GM12891 (cell line): ENCODE measurements around the gene FZR1.

Experiments used
- POLR2A ChIP-seq: IDR thresholded peaks from 2 replicates; pipeline ENCODE4 v1.6.1; 2011; ENCODE audit warnings: low read depth, low read length, control low read depth
- POLR2AphosphoS5 ChIP-seq: IDR thresholded peaks from 2 replicates; pipeline ENCODE4 v1.6.1; 2011; ENCODE audit warnings: low read depth, low read length, control low read depth

DNA sequence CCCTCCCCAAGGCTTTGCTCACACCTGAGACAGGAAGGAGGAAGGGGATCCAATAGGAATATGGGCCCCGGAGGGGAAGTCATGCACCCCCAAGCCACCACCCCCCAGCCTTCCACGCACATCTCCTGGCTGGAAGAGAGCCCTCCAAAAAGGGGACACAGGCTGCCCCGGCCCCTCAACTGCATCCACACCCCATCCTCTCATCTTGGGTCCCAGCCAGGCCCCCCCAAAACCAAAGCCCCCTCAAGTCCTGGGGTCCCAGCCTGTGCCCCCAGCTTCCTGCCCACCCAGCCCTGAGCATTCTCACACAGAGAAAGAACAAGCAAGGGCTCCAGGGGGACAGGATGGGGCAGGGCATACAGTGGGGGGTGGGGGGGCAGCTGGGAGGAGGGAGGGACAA is 37.9 kb upstream of the FZR1 start:
- no peak for TF ChIP-seq POLR2A
- TF ChIP-seq POLR2AphosphoS5 = no peak
